KOPT-K1 (cell line): ENCODE measurements around the gene TARS3.
"Not testable (repeated sequence)": the region's sequence is repeated elsewhere in the genome, so short reads cannot be mapped to it uniquely, and the experiment has no call there.

Experiments used
- H3K27ac ChIP-seq: fragments of 200-600 bp; sonication (generic); 2 replicates; pipeline ENCODE4 v1.5.1; 2016; ENCODE audit warnings: antibody characterized with exemption, mild to moderate bottlenecking, low read depth, low read length; ENCODE audit not compliant: poor library complexity, severe bottlenecking
- H3K36me3 ChIP-seq: fragments of 200-600 bp; sonication (generic); 2 replicates; pipeline ENCODE4 v1.5.1; 2017; ENCODE audit warnings: antibody characterized with exemption, mild to moderate bottlenecking, low read length, moderate library complexity; ENCODE audit not compliant: insufficient read depth
- H3K9me3 ChIP-seq: fragments of 200-600 bp; sonication (generic); 2 replicates; pipeline ENCODE4 v1.5.1; 2017; ENCODE audit warnings: antibody characterized with exemption, low read length, mild to moderate bottlenecking; ENCODE audit not compliant: insufficient read depth, poor library complexity, severe bottlenecking

The TARS3 gene

DNA sequence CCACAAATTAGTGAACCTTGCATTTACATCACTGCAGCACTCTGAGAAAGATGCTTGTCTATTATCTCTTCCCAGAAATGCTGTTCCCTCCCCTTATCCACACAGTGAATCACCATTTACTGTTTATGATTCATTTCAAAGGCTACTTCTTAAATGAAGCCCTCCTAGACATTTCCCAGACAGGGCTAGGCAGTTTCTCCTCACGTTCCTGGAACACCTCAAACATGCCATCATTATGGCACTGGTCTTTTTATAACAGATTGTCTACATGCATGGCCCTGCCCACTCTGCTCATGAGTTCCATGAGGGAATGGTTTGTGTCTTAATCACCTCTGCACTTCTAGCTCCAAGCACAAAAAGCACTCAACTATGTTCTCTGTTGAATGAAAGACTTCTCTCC lies 39.9 kb downstream of the TARS3 start:
- Histone ChIP-seq H3K27ac (no peak overlapping the region), H3K36me3 (peaks cover 21% of the 10 kb centered on the region), H3K9me3 (no peaks in the 10 kb centered on the region)

DNA sequence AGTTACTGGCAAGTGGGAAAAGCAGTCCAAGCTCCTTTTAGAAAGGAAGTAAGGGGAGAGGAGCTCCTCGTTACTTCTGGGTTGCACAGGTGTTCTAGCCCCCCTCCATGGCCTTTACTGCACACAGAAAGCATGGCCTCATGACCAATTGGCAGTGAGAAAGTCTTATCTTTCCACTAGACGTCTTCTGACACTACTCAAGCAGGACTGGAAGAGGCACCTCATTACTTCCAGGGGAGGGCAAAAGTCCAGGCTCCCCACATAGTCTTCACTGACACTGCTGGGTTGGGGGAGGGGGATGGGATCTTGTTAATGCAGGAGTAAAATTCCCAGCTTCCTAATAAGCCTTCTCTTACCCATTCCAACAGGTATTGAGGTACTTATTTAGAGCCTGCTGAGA lies 44.5 kb downstream of the TARS3 start:
- Histone ChIP-seq H3K27ac (no peak overlapping the region), H3K9me3 (no peaks in the 10 kb centered on the region), H3K36me3 (peaks cover 24% of the 10 kb centered on the region)

DNA sequence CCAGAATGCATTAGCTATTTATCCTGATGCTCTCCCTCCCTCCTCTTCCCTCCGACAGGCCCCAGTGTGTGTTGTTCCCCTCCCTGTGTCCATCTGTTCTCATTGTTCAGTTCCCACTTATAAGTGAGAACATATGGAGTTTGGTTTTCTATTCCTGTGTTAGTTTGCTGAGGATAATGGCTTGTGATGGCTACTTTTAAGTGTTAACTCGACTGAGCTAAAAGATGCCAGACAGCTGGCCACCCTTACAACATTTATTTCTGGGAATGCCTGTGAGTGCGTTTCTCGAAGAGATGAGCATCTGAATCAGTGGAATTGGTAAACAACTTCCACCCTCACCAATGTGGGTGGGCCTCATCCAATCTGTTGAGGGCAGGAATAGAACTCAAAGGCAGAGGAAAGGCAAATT lies 47.3 kb downstream of the TARS3 start:
- Histone ChIP-seq H3K9me3 (no peaks in the 10 kb centered on the region), H3K36me3 (peaks cover 14% of the 10 kb centered on the region; the same call in 1 of the 2 replicates), H3K27ac (no peak overlapping the region)

DNA sequence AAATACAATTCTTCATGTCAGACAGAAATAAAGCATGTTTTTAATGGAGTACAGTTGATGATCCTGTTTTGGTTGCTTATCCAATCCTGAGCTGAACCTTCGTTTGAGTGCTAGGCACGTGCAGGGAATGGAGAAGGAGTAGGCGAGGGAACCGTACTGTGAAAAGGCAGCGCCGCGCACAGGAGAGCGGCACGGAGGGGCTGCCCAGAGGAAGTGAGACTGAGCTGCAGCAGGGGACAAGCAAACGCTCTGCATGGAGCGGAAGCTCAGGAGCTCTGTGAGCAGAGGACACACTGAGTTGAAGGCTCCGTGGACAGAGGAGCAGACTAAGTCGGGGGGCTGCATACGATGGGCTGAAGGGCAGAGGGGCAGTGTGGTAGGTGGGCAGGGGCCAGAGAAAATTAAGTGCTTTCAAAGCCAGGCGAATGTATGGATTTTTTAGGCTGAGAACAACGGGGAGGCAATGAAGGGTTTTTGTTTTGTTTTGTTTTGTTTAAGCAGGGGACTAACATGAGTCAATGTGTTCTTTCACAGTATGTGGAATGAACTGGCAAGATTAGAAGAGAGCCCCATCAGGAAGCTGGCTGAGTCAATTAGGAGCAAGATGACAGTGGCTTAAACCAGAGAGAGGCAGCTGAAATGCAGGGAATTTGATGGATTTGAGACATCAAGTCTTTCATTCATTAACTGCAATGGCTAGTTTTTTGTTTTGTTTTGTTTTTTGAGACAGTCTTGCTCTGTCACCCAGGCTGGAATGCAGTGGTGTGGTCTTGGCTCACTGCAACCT lies 48.3 kb downstream of the TARS3 start:
- no peaks in the 10 kb centered on the region for H3K9me3 ChIP-seq
- H3K36me3 ChIP-seq = peaks cover 16% of the 10 kb centered on the region
- no peak overlapping the region for H3K27ac ChIP-seq

DNA sequence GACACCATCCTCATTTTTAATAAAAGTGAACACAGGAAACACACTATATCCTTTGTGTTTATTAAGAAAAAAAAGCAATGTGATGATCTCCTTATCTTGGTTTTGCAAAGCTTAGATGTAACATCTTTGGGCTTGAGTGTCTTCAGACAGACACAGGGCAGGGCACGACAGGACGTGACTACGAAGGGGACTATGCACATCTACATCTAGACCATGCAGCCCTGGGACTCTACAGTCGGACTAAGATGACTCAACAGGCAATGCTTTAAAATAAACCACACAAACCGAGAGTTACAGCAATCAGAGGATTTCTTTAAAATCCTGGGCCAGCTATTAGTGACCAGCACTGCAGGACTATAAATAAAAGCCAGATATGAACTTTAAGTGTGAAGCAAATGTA lies 49.3 kb downstream of the TARS3 start:
- H3K36me3 ChIP-seq = peaks cover 20% of the 10 kb centered on the region
- no peak overlapping the region for H3K27ac ChIP-seq
- no peaks in the 10 kb centered on the region for H3K9me3 ChIP-seq

DNA sequence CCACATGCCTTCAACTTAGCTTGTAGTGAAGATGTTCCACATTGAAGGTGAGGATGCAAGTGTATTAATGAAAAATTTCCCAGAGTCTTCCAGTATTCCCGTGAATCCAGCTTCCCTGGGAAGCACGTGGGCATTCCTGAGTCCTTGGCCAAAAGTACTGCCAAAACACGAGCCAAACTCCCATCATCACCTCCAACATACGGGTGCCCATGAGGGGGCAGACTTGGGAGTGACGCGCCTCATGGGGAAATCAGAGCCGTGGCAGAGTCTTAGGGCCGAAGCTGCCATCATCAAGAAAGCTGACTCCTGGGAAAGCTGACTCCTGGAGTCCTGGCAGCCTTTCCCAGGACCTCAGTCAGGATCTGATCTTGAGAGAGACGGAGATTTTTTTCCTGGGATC lies 52.0 kb downstream of the TARS3 start:
- no peak overlapping the region for H3K27ac ChIP-seq
- no peaks in the 10 kb centered on the region for H3K9me3 ChIP-seq
- peaks cover 30% of the 10 kb centered on the region for H3K36me3 ChIP-seq

DNA sequence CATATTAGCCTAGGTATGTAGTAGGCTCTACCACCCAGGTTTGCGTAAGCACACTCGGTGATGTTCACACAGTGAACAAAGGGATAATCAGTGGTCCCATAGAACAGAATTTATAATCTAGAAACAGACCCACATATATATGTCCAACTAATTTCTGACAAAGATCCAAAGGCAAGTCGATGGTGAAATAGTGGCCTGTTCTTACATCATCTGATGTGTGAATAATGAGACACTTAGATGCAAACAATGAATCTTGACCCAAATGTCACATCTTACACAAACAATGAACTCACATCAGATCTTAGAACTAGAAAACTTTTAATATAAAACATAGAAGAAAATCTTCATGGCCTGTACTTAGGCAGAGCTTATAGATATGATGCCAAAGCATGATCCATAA lies 54.5 kb downstream of the TARS3 start:
- Histone ChIP-seq H3K27ac (no peak overlapping the region), H3K36me3 (peaks cover 31% of the 10 kb centered on the region), H3K9me3 (no peaks in the 10 kb centered on the region)

DNA sequence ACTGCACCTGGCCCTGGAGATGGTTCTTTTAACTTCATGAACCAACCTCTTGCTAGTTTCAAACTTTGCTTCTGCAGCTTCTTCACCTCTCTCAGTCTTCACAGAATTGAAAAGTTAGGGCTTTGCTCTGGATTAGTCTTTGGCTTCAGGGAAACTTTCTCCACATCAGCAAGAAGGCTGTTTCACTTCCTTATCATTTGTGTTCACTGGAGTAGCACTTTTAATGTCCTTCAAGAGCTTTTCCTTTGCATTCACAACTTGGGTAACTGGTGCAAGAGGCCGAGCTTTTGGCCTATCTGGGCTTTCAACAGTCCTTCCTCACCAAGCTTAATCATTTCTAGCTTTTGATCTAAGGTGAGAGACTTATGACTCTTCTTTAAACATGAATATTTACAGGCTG lies 56.4 kb downstream of the TARS3 start:
- H3K36me3 ChIP-seq = peaks cover 22% of the 10 kb centered on the region
- H3K9me3 ChIP-seq = no peaks in the 10 kb centered on the region
- no peak overlapping the region for H3K27ac ChIP-seq

DNA sequence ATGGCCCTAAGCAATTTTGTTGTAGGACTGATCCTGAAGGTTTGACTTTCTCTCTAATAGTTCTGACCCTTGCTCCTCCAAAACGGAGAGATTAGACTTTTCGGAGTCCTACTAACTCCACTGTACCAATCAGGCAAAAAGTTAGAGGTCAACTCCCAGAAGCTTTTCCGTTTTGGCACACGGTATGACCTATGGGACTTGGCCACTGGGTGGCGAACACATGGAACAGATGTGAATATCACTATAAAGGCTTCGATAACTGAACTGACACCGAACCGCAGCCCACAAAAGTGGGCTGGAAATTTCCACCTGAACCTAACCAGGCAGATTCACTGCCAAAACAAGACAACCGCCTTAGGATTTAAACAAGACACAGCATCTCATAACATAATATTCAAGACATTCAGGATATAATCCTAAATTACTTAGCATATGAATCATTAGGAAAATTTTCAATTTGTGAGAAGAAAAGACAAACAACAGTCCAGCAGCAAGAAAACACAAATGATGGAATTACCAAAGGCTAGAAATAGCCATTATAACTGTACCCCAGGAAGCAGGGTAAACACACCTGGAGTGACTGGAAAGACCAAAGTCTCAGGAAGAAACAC lies 59.9 kb downstream of the TARS3 start:
- no peak overlapping the region for H3K27ac ChIP-seq
- H3K36me3 ChIP-seq = peaks cover 12% of the 10 kb centered on the region; the same call in 1 of the 2 replicates
- no peaks in the 10 kb centered on the region for H3K9me3 ChIP-seq

DNA sequence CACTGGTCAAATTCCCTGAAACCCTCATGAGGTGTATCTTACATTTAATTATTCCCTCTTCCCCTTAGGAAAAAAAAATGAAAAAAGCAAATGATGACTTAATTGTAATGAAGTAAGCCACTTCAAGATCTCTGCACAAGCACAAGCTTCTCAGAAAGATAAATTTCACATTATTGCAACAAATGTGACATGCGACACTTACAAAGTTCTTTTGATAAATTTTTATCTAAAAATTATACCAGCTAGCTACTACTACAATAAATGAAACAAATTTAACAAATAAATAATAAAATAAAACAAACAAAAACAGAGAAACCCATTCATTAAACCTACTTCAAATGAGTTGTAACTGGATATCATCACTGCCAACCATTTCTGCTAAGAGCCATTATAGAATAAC lies 62.1 kb downstream of the TARS3 start:
- H3K27ac ChIP-seq = no peak overlapping the region
- peaks cover 4% of the 10 kb centered on the region; the same call in 1 of the 2 replicates for H3K36me3 ChIP-seq
- no peaks in the 10 kb centered on the region for H3K9me3 ChIP-seq

DNA sequence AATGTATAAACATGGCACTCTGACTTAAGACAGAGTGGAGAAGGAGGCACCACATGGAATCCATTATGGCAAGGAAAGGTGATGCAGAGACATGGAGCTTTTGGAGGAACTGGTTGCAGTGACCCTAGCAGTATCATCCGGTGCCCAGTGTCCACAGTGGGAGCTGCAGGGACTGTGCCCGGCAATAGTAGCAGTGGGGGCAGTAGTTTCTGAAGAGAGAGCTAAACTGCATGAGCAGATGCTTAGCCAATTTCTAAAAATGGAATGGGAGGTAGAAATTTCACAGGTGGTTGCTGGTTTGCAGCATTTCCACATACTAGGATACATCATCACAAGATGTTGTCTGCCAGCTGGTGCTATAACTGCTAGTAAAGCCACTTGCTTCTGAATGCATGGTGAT lies 64.3 kb downstream of the TARS3 start:
- H3K27ac ChIP-seq = no peak overlapping the region
- H3K36me3 ChIP-seq = no peaks in the 10 kb centered on the region; the same call in 1 of the 2 replicates
- no peaks in the 10 kb centered on the region for H3K9me3 ChIP-seq

DNA sequence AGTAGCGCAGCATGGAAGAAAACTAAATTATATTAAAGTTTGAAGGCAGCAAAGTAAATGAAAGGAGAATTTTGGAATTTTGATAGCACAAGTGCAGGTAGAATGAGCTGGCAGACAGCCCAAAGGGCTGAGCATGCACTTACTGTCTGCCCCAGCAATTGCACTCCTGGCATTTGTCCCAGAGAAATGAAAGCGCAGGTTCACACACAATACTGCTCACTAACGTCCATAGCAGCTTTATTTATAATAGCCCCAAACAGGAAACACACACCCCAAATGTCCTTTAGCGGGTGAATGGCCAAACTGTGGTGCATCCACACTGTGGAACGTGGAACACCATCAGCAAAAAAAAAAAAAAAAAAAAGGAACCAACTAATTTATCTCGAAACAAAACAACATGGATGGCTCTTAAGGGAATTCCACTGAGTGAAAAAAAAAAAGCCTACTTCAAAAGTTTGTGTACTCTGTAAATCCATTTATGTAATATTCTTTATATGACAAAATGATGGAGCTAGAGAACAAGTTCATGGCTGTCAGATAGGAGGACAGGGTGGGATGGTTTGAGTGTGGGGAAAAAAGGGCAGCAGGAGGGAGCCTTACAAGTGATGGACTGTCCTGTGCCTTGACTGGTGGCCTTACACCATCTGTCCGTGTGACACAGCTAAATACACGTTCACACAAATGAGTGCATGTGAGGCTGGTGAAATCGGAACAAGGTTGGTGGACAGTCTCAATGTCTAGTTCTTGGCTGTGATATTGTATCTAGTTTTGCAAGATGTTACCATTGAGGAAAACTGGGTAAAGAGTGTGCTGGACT lies 66.1 kb downstream of the TARS3 start:
- Histone ChIP-seq H3K27ac (no peak overlapping the region), H3K9me3 (no peaks in the 10 kb centered on the region), H3K36me3 (no peaks in the 10 kb centered on the region; the same call in 1 of the 2 replicates)

DNA sequence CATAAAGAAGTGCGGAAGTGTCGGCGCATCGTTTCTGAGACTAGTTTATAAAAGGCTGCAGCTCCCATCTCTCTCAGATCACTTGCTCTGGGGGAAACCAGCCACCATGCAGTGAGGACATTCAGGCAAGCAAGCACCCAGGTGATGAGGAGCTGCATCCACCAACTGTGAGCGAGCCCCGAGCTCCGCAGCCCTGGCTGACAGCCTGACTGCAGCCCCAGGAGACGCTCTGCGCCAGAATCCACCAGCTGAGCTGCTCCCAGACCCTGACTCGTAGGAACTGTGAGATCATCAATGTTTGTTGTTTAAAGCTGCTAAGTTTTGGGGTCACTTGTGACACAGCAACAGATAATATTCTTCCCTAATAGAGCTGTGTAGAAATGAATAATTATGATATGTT lies 67.1 kb downstream of the TARS3 start:
- no peaks in the 10 kb centered on the region for H3K9me3 ChIP-seq
- no peak overlapping the region for H3K27ac ChIP-seq
- no peaks in the 10 kb centered on the region; the same call in 1 of the 2 replicates for H3K36me3 ChIP-seq

DNA sequence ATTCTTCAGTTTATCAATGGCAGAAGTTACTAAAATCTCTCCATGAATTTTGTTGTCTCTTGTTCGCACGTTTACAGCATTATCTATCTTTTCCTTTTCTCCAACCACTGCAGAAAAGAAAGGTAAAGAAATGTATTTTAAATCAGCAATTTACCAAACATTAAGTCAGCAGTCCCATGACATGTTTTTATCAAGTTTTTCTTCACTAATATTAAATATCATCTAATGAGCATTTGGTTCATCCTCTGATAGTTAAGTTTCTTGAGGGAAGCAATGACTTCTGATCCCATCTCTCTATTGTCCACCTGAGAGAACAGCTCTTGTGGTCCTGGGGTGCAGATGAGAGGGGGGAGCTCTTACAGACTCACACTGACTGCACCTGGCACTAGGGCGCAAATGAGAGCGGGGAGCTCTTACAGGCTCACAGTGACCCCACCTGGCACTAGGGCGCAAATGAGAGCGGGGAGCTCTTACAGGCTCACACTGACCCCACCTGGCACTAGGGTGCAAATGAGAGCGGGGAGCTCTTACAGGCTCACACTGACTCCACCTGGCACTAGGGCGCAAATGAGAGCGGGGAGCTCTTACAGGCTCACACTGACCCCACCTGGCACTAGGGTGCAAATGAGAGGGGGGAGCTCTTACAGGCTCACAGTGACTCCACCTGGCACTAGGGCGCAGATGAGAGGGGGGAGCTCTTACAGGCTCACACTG lies 69.5 kb downstream of the TARS3 start:
- not testable (repeated sequence) for H3K9me3 ChIP-seq, H3K36me3 ChIP-seq, H3K27ac ChIP-seq

DNA sequence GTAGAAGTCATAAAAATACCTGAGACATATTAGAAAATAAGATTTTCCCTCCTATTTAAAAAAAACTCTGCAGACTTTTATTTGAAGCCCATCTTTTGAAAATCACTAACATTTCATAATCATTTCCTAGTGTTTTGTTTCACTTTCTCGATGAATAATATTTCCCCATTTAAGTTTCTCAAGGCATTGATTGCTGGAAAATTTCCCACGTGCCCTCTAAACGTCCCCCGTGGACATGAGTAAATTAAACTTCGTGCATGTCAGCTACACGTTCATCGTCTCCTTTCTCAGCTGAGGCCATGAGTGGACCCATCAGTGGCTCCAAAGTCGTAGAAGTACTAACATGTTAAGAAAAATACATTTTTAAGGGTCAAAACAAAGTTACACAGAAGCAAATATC lies 70.1 kb downstream of the TARS3 start:
- Histone ChIP-seq H3K27ac (no peak overlapping the region), H3K9me3 (no peaks in the 10 kb centered on the region), H3K36me3 (peaks cover 11% of the 10 kb centered on the region)
